Adrenal gland (tissue), 12 donors: ENCODE measurements around the gene TRAPPC3. TPM values are rescaled to one million over a fixed set of nuclear protein-coding genes. Genes with fewer than 3 reads are reported as not detected.

ENCODE experiments used
- DNase-seq, 7 donors: peaks; one replicate each; pipeline ENCODE4 v3.0.0-alpha.2; 2019 to 2020
- H3K27ac ChIP-seq, 5 donors: fragments of 200-600 bp; sonication (generic) in 4 of 5; 1 replicate in 3 of 5; 2 replicates in 2 of 5; pipeline versions ENCODE4 v1.5.1 to v1.8.0; 2016 to 2020; ENCODE audit warnings: mild to moderate bottlenecking in 1 of 5
- H3K27me3 ChIP-seq: fragments of 200-600 bp; 2 replicates; pipeline ENCODE4 v1.8.0; 2021
- H3K36me3 ChIP-seq, 2 donors: fragments of 200-600 bp; replicated peaks in 1 of 2; 1 replicate in 1 of 2; 2 replicates in 1 of 2; pipeline versions ENCODE4 v1.5.1 to v1.8.0; 2018 to 2022
- H3K4me1 ChIP-seq, 2 donors: fragments of 200-600 bp; replicated peaks in 1 of 2; 1 replicate in 1 of 2; 2 replicates in 1 of 2; pipeline versions ENCODE4 v1.5.1 to v1.8.0; 2018 to 2021
- H3K4me3 ChIP-seq, 4 donors: fragments of 200-600 bp; sonication (generic) in 3 of 4; one replicate each; pipeline ENCODE4 v1.5.1; 2016 to 2018
- H3K9me3 ChIP-seq, 3 donors: fragments of 200-600 bp; sonication (generic) in 1 of 3; replicated peaks in 1 of 3; 1 replicate in 2 of 3; 2 replicates in 1 of 3; pipeline versions ENCODE4 v1.5.1 to v1.8.0; 2016 to 2021
- POLR2A ChIP-seq, 2 donors: fragments of 450-650 bp; IDR thresholded peaks; one replicate each; pipeline ENCODE4 v1.6.1; 2017; ENCODE audit warnings: antibody characterized with exemption in 2 of 2, mild to moderate bottlenecking in 2 of 2, moderate library complexity in 1 of 2
- whole genome bisulfite sequencing, 4 donors: extraction: QIAGEN DNeasy Blood & Tissue Kit in 2 of 4; methylation state at CpG; one replicate each; pipeline versions ENCODE4 v1.1.5 to v1.1.7; 2013 to 2017; 5-methylcytosine and 5-hydroxymethylcytosine counted together
- intact Hi-C, 2 donors: fragments of 100-400 bp; cut with DNase I; formaldehyde crosslinking; loops; one replicate each; pipeline versions ENCODE4 v1.14.1 to v1.15.0; 2022 to 2023
- polyA plus RNA-seq, 3 donors: library from polyadenylated mRNA; stranded (reverse); fragments of 200-250 nt in 2 of 3; fragments of 350-450 nt in 1 of 3; fragmentation: Illumina TruSeq in 1 of 3; extraction: RNeasy Lipid Tissue Mini Kit (QIAGEN cat#74804) in 1 of 3; gene quantifications; one replicate each; pipeline ENCODE4 v1.2.3, GENCODE V29; 2013 to 2014
- total RNA-seq, 9 donors: library from RNA; depleted of rRNA in 4 of 9; stranded (reverse); fragments of >200 nt in 4 of 9; fragments of 120-200 nt in 1 of 9; fragmentation: NEBNext Ultra II Directional in 1 of 9; extraction: Animal tissue kit (Norgen Biotek cat#: 25700) in 1 of 9; gene quantifications; one replicate each; pipeline versions ENCODE4 v1.1.0 to v1.2.4, GENCODE V29; 2013 to 2023
- TF ChIP-seq, protein P1 (sequence below), 6 experiments: fragments of 450-650 bp in 4 of 6; fragments of 200-600 bp in 2 of 6; sonication (generic) in 1 of 6; IDR thresholded peaks; 1 replicate in 5 of 6; 2 replicates in 1 of 6; pipeline versions ENCODE4 v1.5.1 to v1.8.0; 2016 to 2021; ENCODE audit warnings: antibody characterized with exemption in 6 of 6, mild to moderate bottlenecking in 2 of 6, moderate library complexity in 1 of 6
- donor health status: healthy with polysubstance abuse.
- donor health status: Bipolar disorder and iron deficiency.
- donor health status: DM: yes; HTN: yes; CAD: no.
- donor health status: DM: no; HTN: no; CAD: no.
- donor health status: DM: no; HTN: no; CAD: no.
- donor health status: DM: yes; HTN: yes; CAD: no.

TRAPPC3 gene
- total and polyA plus RNA-seq, 12 donors: 54.0 to 182 (median 114) TPM

DNA sequence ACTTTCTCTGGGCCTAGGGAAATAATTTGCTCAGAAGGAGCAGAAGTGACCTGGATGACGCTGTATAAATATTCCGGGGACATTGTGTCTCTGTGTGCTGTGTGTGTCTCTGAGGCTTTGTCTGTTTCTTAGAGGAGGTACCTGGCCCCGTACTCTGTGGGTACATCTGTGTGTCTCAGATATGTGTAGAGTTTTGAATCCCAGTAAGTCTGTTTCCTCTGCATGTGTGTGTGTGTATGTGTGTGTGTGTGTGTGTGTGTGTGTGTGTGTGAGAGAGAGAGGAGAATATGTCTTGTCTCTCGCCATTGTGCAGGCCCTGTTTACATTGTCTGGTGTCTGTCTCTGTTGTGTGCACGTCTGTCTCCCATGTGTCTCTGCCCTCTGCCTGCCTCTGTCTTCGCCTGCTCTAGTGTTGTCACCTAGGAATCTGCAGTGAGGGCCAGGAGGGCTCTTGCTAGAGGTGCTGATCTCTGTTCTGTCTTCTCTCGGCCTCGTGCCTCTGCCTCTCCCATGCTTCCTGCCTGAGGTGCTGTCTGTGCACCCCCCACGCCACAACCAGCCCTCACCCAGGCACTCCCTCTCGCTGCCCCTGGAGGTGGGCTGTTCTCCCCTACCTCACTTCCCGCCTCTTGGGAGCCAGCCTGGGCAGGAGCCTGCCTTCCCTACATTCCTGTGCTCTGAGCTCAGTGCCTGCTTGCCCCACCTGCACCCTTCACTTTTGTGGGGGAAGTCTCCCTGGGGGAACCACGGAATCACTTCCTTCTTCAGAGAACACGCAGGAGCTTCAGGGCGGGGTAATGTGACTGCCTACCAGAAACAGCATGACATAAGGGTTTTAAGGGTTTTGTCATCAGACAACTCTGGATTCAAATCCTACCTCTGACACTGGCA, 12.6 kb upstream of the TRAPPC3 start:
- H3K27ac ChIP-seq: peak overlapping the region in 3 of 5 donors; percentile 51 to 78 (median 76)

DNA sequence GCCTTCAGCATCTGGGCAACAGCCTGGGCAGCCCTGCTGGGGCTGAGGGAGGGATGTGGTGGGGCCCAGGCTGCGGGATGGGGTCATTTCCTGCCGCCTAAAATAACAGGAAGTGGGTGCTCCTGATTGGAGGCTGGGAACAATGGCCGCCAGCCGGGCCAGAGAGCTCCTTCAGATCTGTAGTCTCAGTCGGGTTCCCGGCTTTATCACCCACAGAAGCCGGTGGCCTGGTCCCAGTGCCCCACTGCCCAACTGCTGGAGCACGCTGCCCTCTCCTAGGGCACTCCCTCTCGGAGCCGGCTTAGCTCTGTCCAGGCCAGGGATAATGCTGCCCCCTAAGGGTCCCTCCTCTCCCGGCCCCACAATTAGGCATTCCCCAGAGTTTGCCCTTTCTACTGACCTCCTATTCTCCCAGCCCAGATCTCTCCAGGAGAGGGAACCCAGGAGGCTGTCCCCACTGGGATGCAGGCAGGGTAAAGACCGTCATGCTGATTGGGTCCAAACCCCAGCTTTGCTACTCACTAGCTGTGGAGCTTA, 11.7 kb upstream of the TRAPPC3 start:
- H3K9me3 ChIP-seq: no peaks in the 10 kb centered on the region
- intact Hi-C loops: no loop called here
- no peaks in the 10 kb centered on the region for H3K36me3 ChIP-seq
- TF ChIP-seq, protein P1, sequence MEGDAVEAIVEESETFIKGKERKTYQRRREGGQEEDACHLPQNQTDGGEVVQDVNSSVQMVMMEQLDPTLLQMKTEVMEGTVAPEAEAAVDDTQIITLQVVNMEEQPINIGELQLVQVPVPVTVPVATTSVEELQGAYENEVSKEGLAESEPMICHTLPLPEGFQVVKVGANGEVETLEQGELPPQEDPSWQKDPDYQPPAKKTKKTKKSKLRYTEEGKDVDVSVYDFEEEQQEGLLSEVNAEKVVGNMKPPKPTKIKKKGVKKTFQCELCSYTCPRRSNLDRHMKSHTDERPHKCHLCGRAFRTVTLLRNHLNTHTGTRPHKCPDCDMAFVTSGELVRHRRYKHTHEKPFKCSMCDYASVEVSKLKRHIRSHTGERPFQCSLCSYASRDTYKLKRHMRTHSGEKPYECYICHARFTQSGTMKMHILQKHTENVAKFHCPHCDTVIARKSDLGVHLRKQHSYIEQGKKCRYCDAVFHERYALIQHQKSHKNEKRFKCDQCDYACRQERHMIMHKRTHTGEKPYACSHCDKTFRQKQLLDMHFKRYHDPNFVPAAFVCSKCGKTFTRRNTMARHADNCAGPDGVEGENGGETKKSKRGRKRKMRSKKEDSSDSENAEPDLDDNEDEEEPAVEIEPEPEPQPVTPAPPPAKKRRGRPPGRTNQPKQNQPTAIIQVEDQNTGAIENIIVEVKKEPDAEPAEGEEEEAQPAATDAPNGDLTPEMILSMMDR (IDR thresholded peaks at IDR 0.05): no peak
- TF ChIP-seq POLR2A (IDR thresholded peaks at IDR 0.05): no peak
- H3K4me1 ChIP-seq: peaks cover 45 to 60% of the 10 kb centered on the region in 2 donors
- peak overlapping the region in 1 of 4 donors; percentile 30 for H3K4me3 ChIP-seq
- peak in 5 of 7 donors; percentile 39 to 78 (median 61) for DNase-seq
- peak overlapping the region in 4 of 5 donors; percentile 51 to 78 (median 72) for H3K27ac ChIP-seq
- WGBS, 4 donors: 33 to 52% (median 41%) methylated on average over 4 to 12 of the region's 12 CpGs
- H3K27me3 ChIP-seq: no peaks in the 10 kb centered on the region

More for the DNA sequence above, 12.6 kb upstream of the TRAPPC3 start:
- peak in 2 of 7 donors; percentile 19 to 34 for DNase-seq
- H3K27me3 ChIP-seq: no peaks in the 10 kb centered on the region
- H3K4me3 ChIP-seq: no peak overlapping the region
- no peak for TF ChIP-seq POLR2A (IDR thresholded peaks at IDR 0.05)
- TF ChIP-seq, protein P1 (IDR thresholded peaks at IDR 0.05): no peak
- peaks cover 46 to 64% of the 10 kb centered on the region in 2 donors for H3K4me1 ChIP-seq
- H3K9me3 ChIP-seq: no peaks in the 10 kb centered on the region
- no peaks in the 10 kb centered on the region for H3K36me3 ChIP-seq
- 51 to 70% (median 56%) methylated on average over 10 to 14 of the region's 14 CpGs for WGBS, 4 donors
- intact Hi-C loops: no loop called here

DNA sequence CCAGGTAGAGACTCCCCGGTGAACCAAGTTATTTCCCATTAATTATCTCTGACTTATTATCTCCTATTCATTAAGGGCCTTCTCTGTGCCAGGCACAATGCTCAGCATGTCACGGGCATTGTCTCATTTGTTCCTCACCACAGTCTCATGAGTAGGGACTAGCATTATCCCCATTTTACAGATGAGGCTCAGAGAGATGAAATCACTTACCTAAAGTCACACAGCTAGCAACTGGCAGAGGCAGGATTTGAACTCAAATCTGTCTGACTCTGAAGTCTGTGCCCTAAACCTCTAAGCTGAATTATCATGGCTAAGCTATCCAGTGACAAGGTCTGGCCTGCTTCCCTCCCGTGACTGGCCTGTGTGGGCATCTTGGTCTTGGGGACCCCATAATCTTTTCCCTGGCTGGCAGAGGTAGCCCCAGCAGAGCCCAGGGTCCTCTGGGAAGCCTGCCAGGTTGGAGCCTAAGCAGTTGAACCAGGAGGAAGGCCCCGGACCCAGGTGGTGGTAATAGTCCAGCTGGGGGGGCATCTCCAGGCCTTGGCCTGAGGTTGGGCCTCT, 11.2 kb upstream of the TRAPPC3 start:
- Histone ChIP-seq H3K27me3 (no peaks in the 10 kb centered on the region), H3K36me3 (no peaks in the 10 kb centered on the region), H3K4me1 (peaks cover 45 to 60% of the 10 kb centered on the region in 2 donors), H3K4me3 (peak overlapping the region in 1 of 4 donors; percentile 30), H3K9me3 (no peaks in the 10 kb centered on the region), H3K27ac (peak overlapping the region in 4 of 5 donors; percentile 51 to 78 (median 72))
- 58 to 94% (median 68%) methylated on average over 2 to 4 of the region's 4 CpGs for WGBS, 4 donors
- no peak for TF ChIP-seq POLR2A (IDR thresholded peaks at IDR 0.05)
- TF ChIP-seq, protein P1 (IDR thresholded peaks at IDR 0.05): no peak
- intact Hi-C loops: no loop called here
- no peak for DNase-seq
